ENCODE data around the gene DUOXA1. TPM values are rescaled to one million over a fixed set of nuclear protein-coding genes. Genes with fewer than 3 reads are reported as not detected.

DUOXA1 gene
- total RNA-seq, 1 experiment from 2014 or later: not detected

DNA sequence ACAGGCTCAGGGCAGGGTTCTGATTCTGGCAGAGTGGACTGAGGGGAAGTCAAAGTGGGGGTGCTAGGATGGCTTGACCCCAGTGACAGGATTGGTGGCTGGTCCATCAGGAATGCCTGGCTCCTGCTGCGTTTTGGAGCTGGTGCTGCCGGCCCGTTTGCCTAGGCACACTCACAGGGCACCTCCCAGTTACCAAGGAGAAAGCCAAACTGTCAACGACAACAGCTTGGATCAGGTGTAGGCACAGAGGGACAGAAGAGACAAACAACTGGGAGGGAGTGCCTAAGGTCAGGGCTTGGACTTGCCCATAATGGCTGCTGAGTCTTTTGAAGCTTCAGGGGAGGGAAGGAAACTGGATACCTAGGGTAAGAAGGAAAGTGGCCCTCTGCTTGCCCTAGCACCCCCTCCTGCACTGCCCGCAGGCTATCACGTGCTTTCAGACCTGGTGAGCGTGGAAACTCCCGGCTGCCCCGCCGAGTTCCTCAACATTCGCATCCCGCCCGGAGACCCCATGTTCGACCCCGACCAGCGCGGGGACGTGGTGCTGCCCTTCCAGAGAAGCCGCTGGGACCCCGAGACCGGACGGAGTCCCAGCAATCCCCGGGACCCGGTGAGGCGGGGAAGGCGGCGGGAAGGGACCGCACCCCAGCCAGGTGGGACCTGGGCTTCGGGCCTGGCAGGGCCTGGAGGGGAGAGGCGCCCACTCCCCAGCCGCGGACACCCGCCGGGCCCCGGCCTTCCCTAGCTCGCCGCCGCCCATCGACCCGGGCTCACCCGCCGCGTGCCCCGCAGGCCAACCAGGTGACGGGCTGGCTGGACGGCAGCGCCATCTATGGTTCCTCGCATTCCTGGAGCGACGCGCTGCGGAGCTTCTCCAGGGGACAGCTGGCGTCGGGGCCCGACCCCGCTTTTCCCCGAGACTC lies 5.3 kb upstream of the DUOXA1 start:
- no peak overlapping the region for H3K27ac ChIP-seq (ENCODE audit: low read length)
- no peaks in the 10 kb centered on the region for H3K79me2 ChIP-seq (ENCODE audit: low read length)
- H2AFZ ChIP-seq (ENCODE audit: low read length): no peak overlapping the region
- ATAC-seq (no peak), DNase-seq (no peak)
- H4K20me1 ChIP-seq (ENCODE audit: low read length): no peaks in the 10 kb centered on the region
- H3K9me2 ChIP-seq (replicated peaks; ENCODE audit: low read length): no peaks in the 10 kb centered on the region
- H3K27me3 ChIP-seq (ENCODE audit: low read length): no peaks in the 10 kb centered on the region
- no peaks in the 10 kb centered on the region for H3K9me3 ChIP-seq (ENCODE audit: low read length)
- TF ChIP-seq, protein P1, sequence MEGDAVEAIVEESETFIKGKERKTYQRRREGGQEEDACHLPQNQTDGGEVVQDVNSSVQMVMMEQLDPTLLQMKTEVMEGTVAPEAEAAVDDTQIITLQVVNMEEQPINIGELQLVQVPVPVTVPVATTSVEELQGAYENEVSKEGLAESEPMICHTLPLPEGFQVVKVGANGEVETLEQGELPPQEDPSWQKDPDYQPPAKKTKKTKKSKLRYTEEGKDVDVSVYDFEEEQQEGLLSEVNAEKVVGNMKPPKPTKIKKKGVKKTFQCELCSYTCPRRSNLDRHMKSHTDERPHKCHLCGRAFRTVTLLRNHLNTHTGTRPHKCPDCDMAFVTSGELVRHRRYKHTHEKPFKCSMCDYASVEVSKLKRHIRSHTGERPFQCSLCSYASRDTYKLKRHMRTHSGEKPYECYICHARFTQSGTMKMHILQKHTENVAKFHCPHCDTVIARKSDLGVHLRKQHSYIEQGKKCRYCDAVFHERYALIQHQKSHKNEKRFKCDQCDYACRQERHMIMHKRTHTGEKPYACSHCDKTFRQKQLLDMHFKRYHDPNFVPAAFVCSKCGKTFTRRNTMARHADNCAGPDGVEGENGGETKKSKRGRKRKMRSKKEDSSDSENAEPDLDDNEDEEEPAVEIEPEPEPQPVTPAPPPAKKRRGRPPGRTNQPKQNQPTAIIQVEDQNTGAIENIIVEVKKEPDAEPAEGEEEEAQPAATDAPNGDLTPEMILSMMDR (conservative IDR thresholded peaks at IDR 0.05; ENCODE audit: low read depth, low read length): no peak
- TF ChIP-seq EZH2phosphoT487 (IDR thresholded peaks at IDR 0.05; ENCODE audit: borderline replicate concordance, low read length) (no peak), EZH2 (IDR thresholded peaks at IDR 0.05; ENCODE audit: low read length, unreplicated experiment) (no peak)
- H3K36me3 ChIP-seq (ENCODE audit: low read depth, low read length): no peaks in the 10 kb centered on the region
- no TSS peak for BruUV-seq (replicated peaks)
- no peaks in the 10 kb centered on the region for H3F3A ChIP-seq (ENCODE audit: low read length, unreplicated experiment)
- no peaks in the 10 kb centered on the region; the same call in 1 of the 2 replicates for H3K4me1 ChIP-seq (ENCODE audit: insufficient read depth, low read length)
- ChIA-PET POLR2A (ENCODE audit: unreplicated experiment) (no interaction called here), CTCF (no interaction called here)
- intact Hi-C loops (cut with micrococcal nuclease): no loop called here
- H3K9ac ChIP-seq (ENCODE audit: low read length): no peak overlapping the region
- no peak overlapping the region for H3K4me3 ChIP-seq (ENCODE audit: low read length)
- H3K4me2 ChIP-seq (ENCODE audit: low read length): no peak overlapping the region

DNA sequence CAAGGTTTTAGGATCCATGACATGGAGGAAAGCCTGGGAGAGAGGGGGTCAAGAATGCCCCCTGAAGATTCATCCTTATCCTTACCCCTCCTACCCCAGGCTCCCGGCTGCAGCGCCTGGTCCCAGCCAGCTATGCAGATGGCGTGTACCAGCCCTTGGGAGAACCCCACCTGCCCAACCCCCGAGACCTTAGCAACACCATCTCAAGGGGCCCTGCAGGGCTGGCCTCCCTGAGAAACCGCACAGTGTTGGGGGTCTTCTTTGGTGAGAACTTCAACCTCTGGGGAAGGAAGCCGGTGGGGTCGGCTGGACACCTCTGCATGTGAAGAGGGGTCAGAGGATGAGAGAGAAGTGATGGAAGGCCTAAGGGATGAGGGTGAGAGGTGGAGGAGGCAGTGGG lies 4.4 kb upstream of the DUOXA1 start:
- ChIA-PET POLR2A (ENCODE audit: unreplicated experiment) (no interaction called here), CTCF (no interaction called here)
- Histone ChIP-seq H3K4me2 (ENCODE audit: low read length) (no peak overlapping the region), H3K4me1 (ENCODE audit: insufficient read depth, low read length) (no peaks in the 10 kb centered on the region; the same call in 1 of the 2 replicates), H3K9ac (ENCODE audit: low read length) (no peak overlapping the region), H3K4me3 (ENCODE audit: low read length) (no peak overlapping the region), H3K27ac (ENCODE audit: low read length) (no peak overlapping the region), H2AFZ (ENCODE audit: low read length) (no peak overlapping the region), H3K27me3 (ENCODE audit: low read length) (no peaks in the 10 kb centered on the region), H3F3A (ENCODE audit: low read length, unreplicated experiment) (no peaks in the 10 kb centered on the region), H3K9me3 (ENCODE audit: low read length) (no peaks in the 10 kb centered on the region), H3K9me2 (replicated peaks; ENCODE audit: low read length) (no peaks in the 10 kb centered on the region), H4K20me1 (ENCODE audit: low read length) (no peaks in the 10 kb centered on the region), H3K36me3 (ENCODE audit: low read depth, low read length) (no peaks in the 10 kb centered on the region), H3K79me2 (ENCODE audit: low read length) (no peaks in the 10 kb centered on the region)
- TF ChIP-seq EZH2 (IDR thresholded peaks at IDR 0.05; ENCODE audit: low read length, unreplicated experiment): no peak
- TF ChIP-seq EZH2phosphoT487 (IDR thresholded peaks at IDR 0.05; ENCODE audit: borderline replicate concordance, low read length): no peak
- TF ChIP-seq, protein P1 (conservative IDR thresholded peaks at IDR 0.05; ENCODE audit: low read depth, low read length): no peak
- no TSS peak for BruUV-seq (replicated peaks)
- intact Hi-C loops (cut with micrococcal nuclease): no loop called here
- ATAC-seq (no peak), DNase-seq (no peak)

DNA sequence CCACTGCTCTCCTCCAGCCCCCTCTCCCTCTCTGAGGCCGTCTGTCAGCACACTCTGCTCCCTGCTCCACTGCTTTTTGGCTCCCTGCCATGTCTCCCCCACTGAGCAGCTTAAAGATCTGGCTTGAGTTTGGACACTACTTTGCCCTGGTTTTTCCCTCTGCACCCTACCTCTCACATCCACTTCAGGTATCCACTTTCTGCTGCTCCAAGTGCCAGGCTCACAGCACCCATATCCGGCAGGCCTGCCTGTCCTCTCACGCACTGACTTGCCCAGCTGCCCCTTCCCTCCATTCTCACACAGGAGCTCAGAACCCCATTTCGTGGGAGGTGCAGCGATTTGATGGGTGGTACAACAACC lies 3.9 kb upstream of the DUOXA1 start:
- H3K4me3 ChIP-seq (ENCODE audit: low read length): no peak overlapping the region
- no peak overlapping the region for H3K9ac ChIP-seq (ENCODE audit: low read length)
- POLR2A ChIA-PET (ENCODE audit: unreplicated experiment): no interaction called here
- ATAC-seq: no peak
- TF ChIP-seq EZH2phosphoT487 (IDR thresholded peaks at IDR 0.05; ENCODE audit: borderline replicate concordance, low read length): no peak
- TF ChIP-seq EZH2 (IDR thresholded peaks at IDR 0.05; ENCODE audit: low read length, unreplicated experiment): no peak
- TF ChIP-seq, protein P1 (conservative IDR thresholded peaks at IDR 0.05; ENCODE audit: low read depth, low read length): no peak
- no peaks in the 10 kb centered on the region for H3K27me3 ChIP-seq (ENCODE audit: low read length)
- no peaks in the 10 kb centered on the region; the same call in 1 of the 2 replicates for H3K4me1 ChIP-seq (ENCODE audit: insufficient read depth, low read length)
- H3K9me3 ChIP-seq (ENCODE audit: low read length): no peaks in the 10 kb centered on the region
- intact Hi-C loops (cut with micrococcal nuclease): no loop called here
- H3K9me2 ChIP-seq (replicated peaks; ENCODE audit: low read length): no peaks in the 10 kb centered on the region
- no peak overlapping the region for H3K4me2 ChIP-seq (ENCODE audit: low read length)
- H3K27ac ChIP-seq (ENCODE audit: low read length): no peak overlapping the region
- H3F3A ChIP-seq (ENCODE audit: low read length, unreplicated experiment): no peaks in the 10 kb centered on the region
- CTCF ChIA-PET: no interaction called here
- no TSS peak for BruUV-seq (replicated peaks)
- H4K20me1 ChIP-seq (ENCODE audit: low read length): no peaks in the 10 kb centered on the region
- H3K79me2 ChIP-seq (ENCODE audit: low read length): no peaks in the 10 kb centered on the region
- no peaks in the 10 kb centered on the region for H3K36me3 ChIP-seq (ENCODE audit: low read depth, low read length)
- H2AFZ ChIP-seq (ENCODE audit: low read length): no peak overlapping the region
- DNase-seq: no peak

Data from PC-3 (cell line).